ENCODE results near the gene TREX2. TPM values are rescaled to one million over a fixed set of nuclear protein-coding genes. Genes with fewer than 3 reads are reported as not detected.

TREX2 gene
- total RNA-seq, 2 experiments from 2014 or later: 1.8 to 2.0 TPM

GRCh38 chrX:153433161-153433680 is 12.6 kb downstream of the TREX2 start:
- CTCF ChIA-PET: no interaction called here
- H3K4me3 Mint-ChIP-seq: no peak overlapping the region
- H3K36me3 Mint-ChIP-seq: no peaks in the 10 kb centered on the region
- ATAC-seq: no peak
- H3K4me1 Mint-ChIP-seq: no peaks in the 10 kb centered on the region
- peaks cover 2% of the 10 kb centered on the region for H3K27me3 Mint-ChIP-seq
- no peaks in the 10 kb centered on the region for H3K9me3 Mint-ChIP-seq (ENCODE audit: low read depth)
- no peak for DNase-seq
- H3K27ac Mint-ChIP-seq: no peak overlapping the region

GRCh38 chrX:153430796-153431195 is 15.1 kb downstream of the TREX2 start:
- Mint-ChIP-seq H3K36me3 (no peaks in the 10 kb centered on the region), H3K4me3 (no peak overlapping the region), H3K27me3 (no peaks in the 10 kb centered on the region), H3K4me1 (no peaks in the 10 kb centered on the region), H3K27ac (no peak overlapping the region), H3K9me3 (ENCODE audit: low read depth) (no peaks in the 10 kb centered on the region)
- CTCF ChIA-PET: no interaction called here
- ATAC-seq: no peak
- DNase-seq: no peak

GRCh38 chrX:153426204-153426603 is 19.7 kb downstream of the TREX2 start:
- no peaks in the 10 kb centered on the region for H3K36me3 Mint-ChIP-seq
- H3K27me3 Mint-ChIP-seq: no peaks in the 10 kb centered on the region
- DNase-seq (no peak), ATAC-seq (no peak)
- no peaks in the 10 kb centered on the region for H3K4me1 Mint-ChIP-seq
- no peaks in the 10 kb centered on the region for H3K9me3 Mint-ChIP-seq (ENCODE audit: low read depth)
- no peak overlapping the region for H3K4me3 Mint-ChIP-seq
- H3K27ac Mint-ChIP-seq: no peak overlapping the region
- CTCF ChIA-PET: no interaction called here

GRCh38 chrX:153423652-153424051 is 22.2 kb downstream of the TREX2 start:
- H3K36me3 Mint-ChIP-seq: no peaks in the 10 kb centered on the region
- CTCF ChIA-PET: no interaction called here
- H3K4me1 Mint-ChIP-seq: no peaks in the 10 kb centered on the region

GRCh38 chrX:153421856-153422255 is 24.0 kb downstream of the TREX2 start:
- Mint-ChIP-seq H3K27me3 (no peaks in the 10 kb centered on the region), H3K36me3 (no peaks in the 10 kb centered on the region), H3K9me3 (ENCODE audit: low read depth) (no peaks in the 10 kb centered on the region), H3K4me3 (no peak overlapping the region), H3K27ac (no peak overlapping the region), H3K4me1 (no peaks in the 10 kb centered on the region)
- ATAC-seq (no peak), DNase-seq (no peak)
- CTCF ChIA-PET: no interaction called here

More at GRCh38 chrX:153423652-153424051, 22.2 kb downstream of the TREX2 start:
- no peak for ATAC-seq
- no peak for DNase-seq
- H3K9me3 Mint-ChIP-seq (ENCODE audit: low read depth): no peaks in the 10 kb centered on the region
- H3K4me3 Mint-ChIP-seq: no peak overlapping the region
- H3K27me3 Mint-ChIP-seq: no peaks in the 10 kb centered on the region
- no peak overlapping the region for H3K27ac Mint-ChIP-seq

GRCh38 chrX:153420851-153421599 is 24.8 kb downstream of the TREX2 start:
- no peak for ATAC-seq
- no peak for DNase-seq
- no peak overlapping the region for H3K27ac Mint-ChIP-seq
- H3K4me1 Mint-ChIP-seq: no peaks in the 10 kb centered on the region
- CTCF ChIA-PET: no interaction called here
- no peak overlapping the region for H3K4me3 Mint-ChIP-seq
- H3K9me3 Mint-ChIP-seq (ENCODE audit: low read depth): no peaks in the 10 kb centered on the region
- no peaks in the 10 kb centered on the region for H3K27me3 Mint-ChIP-seq
- no peaks in the 10 kb centered on the region for H3K36me3 Mint-ChIP-seq

GRCh38 chrX:153417637-153418036 is 28.2 kb downstream of the TREX2 start:
- DNase-seq (no peak), ATAC-seq (no peak)
- Mint-ChIP-seq H3K4me3 (no peak overlapping the region), H3K4me1 (no peaks in the 10 kb centered on the region), H3K27me3 (no peaks in the 10 kb centered on the region), H3K9me3 (ENCODE audit: low read depth) (no peaks in the 10 kb centered on the region), H3K36me3 (no peaks in the 10 kb centered on the region), H3K27ac (no peak overlapping the region)
- CTCF ChIA-PET: no interaction called here

GRCh38 chrX:153416781-153417450 is 28.9 kb downstream of the TREX2 start:
- CTCF ChIA-PET: no interaction called here
- Mint-ChIP-seq H3K36me3 (no peaks in the 10 kb centered on the region), H3K4me1 (peaks cover 4% of the 10 kb centered on the region), H3K9me3 (ENCODE audit: low read depth) (no peaks in the 10 kb centered on the region), H3K27me3 (peaks cover 2% of the 10 kb centered on the region), H3K27ac (no peak overlapping the region), H3K4me3 (no peak overlapping the region)
- ATAC-seq (no peak), DNase-seq (no peak)

- CTCF ChIA-PET: no interaction called here
- Mint-ChIP-seq H3K27me3 (peaks cover 8% of the 10 kb centered on the region), H3K4me3 (no peak overlapping the region), H3K4me1 (peaks cover 8% of the 10 kb centered on the region), H3K9me3 (ENCODE audit: low read depth) (no peaks in the 10 kb centered on the region), H3K36me3 (no peaks in the 10 kb centered on the region), H3K27ac (no peak overlapping the region)
- DNase-seq (no peak), ATAC-seq (no peak)
These were observed 30.9 kb downstream of the TREX2 start for GRCh38 chrX:153414856-153415510.

- CTCF ChIA-PET: interaction anchor here (1.1 to 1.4 kb wide), 2 partner anchors 25 to 56 kb away, joined by 3 read pairs; no protein-coding TSS in a partner anchor
These were observed 32.1 kb downstream of the TREX2 start for GRCh38 chrX:153413731-153414130.

GRCh38 chrX:153412746-153413720 is 32.8 kb downstream of the TREX2 start:
- no peak for ATAC-seq
- no peak for DNase-seq
- Mint-ChIP-seq H3K27ac (no peak overlapping the region), H3K36me3 (no peaks in the 10 kb centered on the region), H3K9me3 (ENCODE audit: low read depth) (no peaks in the 10 kb centered on the region), H3K4me3 (no peak overlapping the region), H3K27me3 (peaks cover 8% of the 10 kb centered on the region), H3K4me1 (peaks cover 8% of the 10 kb centered on the region)
- CTCF ChIA-PET: interaction anchor here (1.1 to 1.4 kb wide), 4 partner anchors 25 to 380 kb away, joined by 3 read pairs; no protein-coding TSS in a partner anchor

More at GRCh38 chrX:153413731-153414130, 32.1 kb downstream of the TREX2 start:
- DNase-seq (no peak), ATAC-seq (no peak)
- Mint-ChIP-seq H3K4me1 (peaks cover 8% of the 10 kb centered on the region), H3K9me3 (ENCODE audit: low read depth) (no peaks in the 10 kb centered on the region), H3K27me3 (peaks cover 8% of the 10 kb centered on the region), H3K36me3 (no peaks in the 10 kb centered on the region), H3K27ac (no peak overlapping the region), H3K4me3 (no peak overlapping the region)

- CTCF ChIA-PET: no interaction called here
- DNase-seq: no peak
These were observed 33.8 kb downstream of the TREX2 start for GRCh38 chrX:153411988-153412574.

More at GRCh38 chrX:153411988-153412574, 33.8 kb downstream of the TREX2 start:
- peaks cover 8% of the 10 kb centered on the region for H3K27me3 Mint-ChIP-seq
- peaks cover 8% of the 10 kb centered on the region for H3K4me1 Mint-ChIP-seq
- no peak for ATAC-seq
- no peaks in the 10 kb centered on the region for H3K36me3 Mint-ChIP-seq
- no peaks in the 10 kb centered on the region for H3K9me3 Mint-ChIP-seq (ENCODE audit: low read depth)
- peak overlapping the region; percentile 71 for H3K4me3 Mint-ChIP-seq
- no peak overlapping the region for H3K27ac Mint-ChIP-seq

All from activated CD8-positive, alpha-beta memory T cell treated with anti-CD3 and anti-CD28 coated beads, Interleukin-2, amount 10 ng/mL, durations not matched to agents 7 days and 5 days (primary cell).